Cerebellar nuclear complex (tissue), 1 donor: ENCODE results near the gene DIAPH3.

ENCODE experiments used
- DNase-seq, 2 experiments: peaks; one replicate each; lab custom pipeline; 2025; lab: John Stamatoyannopoulos, UW

The DIAPH3 gene

GRCh38 chr13:59721926-59722910, 441.5 kb downstream of the DIAPH3 start:
- no peak for DNase-seq

GRCh38 chr13:59715611-59716010, 448.1 kb downstream of the DIAPH3 start:
- DNase-seq: no peak

- DNase-seq: no peak
Observed at GRCh38 chr13:59710996-59711701, 452.6 kb downstream of the DIAPH3 start.

GRCh38 chr13:59710416-59710815, 453.3 kb downstream of the DIAPH3 start:
- DNase-seq: no peak

GRCh38 chr13:59706101-59706976, 457.4 kb downstream of the DIAPH3 start:
- DNase-seq: no peak

- DNase-seq: no peak
Observed at GRCh38 chr13:59702269-59702668, 461.5 kb downstream of the DIAPH3 start.

- DNase-seq: no peak
Observed at GRCh38 chr13:59701261-59701660, 462.5 kb downstream of the DIAPH3 start.

- DNase-seq: no peak
Observed at GRCh38 chr13:59700281-59700680, 463.4 kb downstream of the DIAPH3 start.

GRCh38 chr13:59696271-59696670, 467.5 kb downstream of the DIAPH3 start:
- DNase-seq: no peak

- no peak for DNase-seq
Observed at GRCh38 chr13:59691501-59692066, 472.1 kb downstream of the DIAPH3 start.

- no peak for DNase-seq
Observed at GRCh38 chr13:59690857-59691500, 472.7 kb downstream of the DIAPH3 start.

- no peak for DNase-seq
Observed at GRCh38 chr13:59689057-59689456, 474.7 kb downstream of the DIAPH3 start.

- DNase-seq: no peak
Observed at GRCh38 chr13:59686798-59687394, 476.8 kb downstream of the DIAPH3 start.

- DNase-seq: no peak
Observed at GRCh38 chr13:59684105-59684504, 479.6 kb downstream of the DIAPH3 start.

- DNase-seq: no peak
Observed at GRCh38 chr13:59681636-59682311, 482.0 kb downstream of the DIAPH3 start.

- no peak for DNase-seq
Observed at GRCh38 chr13:59680429-59681024, 483.2 kb downstream of the DIAPH3 start.

GRCh38 chr13:59679254-59679653, 484.5 kb downstream of the DIAPH3 start:
- DNase-seq: no peak

- DNase-seq: no peak
Observed at GRCh38 chr13:59677966-59678814, 485.5 kb downstream of the DIAPH3 start.

- DNase-seq: no peak
Observed at GRCh38 chr13:59677430-59677829, 486.3 kb downstream of the DIAPH3 start.
